Ascending aorta (tissue), 2 donors: ENCODE measurements around the gene CDK10. TPM values are rescaled to one million over a fixed set of nuclear protein-coding genes. Genes with fewer than 3 reads are reported as not detected.
A peak's percentile ranks its signal among the peaks of the same experiment; 100 is the strongest.
"Not testable (repeated sequence)": the region's sequence is repeated elsewhere in the genome, so short reads cannot be mapped to it uniquely, and the experiment has no call there.

ENCODE experiments used
- DNase-seq, 2 donors: peaks; one replicate each; pipeline ENCODE4 v3.0.0-alpha.2; 2019; ENCODE audit warnings: low spot score in 2 of 2
- H3K27ac ChIP-seq, 2 donors: fragments of 200-600 bp; sonication (generic); one replicate each; pipeline ENCODE4 v1.5.1; 2016 to 2017; ENCODE audit warnings: mild to moderate bottlenecking in 1 of 2
- H3K27me3 ChIP-seq: fragments of 200-600 bp; sonication (generic); one replicate; pipeline ENCODE4 v1.5.1; 2017
- H3K36me3 ChIP-seq, 2 donors: fragments of 200-600 bp; sonication (generic); one replicate each; pipeline ENCODE4 v1.5.1; 2016
- H3K4me1 ChIP-seq, 2 donors: fragments of 200-600 bp; sonication (generic); one replicate each; pipeline ENCODE4 v1.5.1; 2016 to 2017; ENCODE audit warnings: mild to moderate bottlenecking in 1 of 2
- H3K4me3 ChIP-seq, 2 donors: fragments of 200-600 bp; sonication (generic); one replicate each; pipeline ENCODE4 v1.5.1; 2016 to 2017; ENCODE audit warnings: mild to moderate bottlenecking in 1 of 2
- H3K9me3 ChIP-seq, 2 donors: fragments of 200-600 bp; sonication (generic); one replicate each; pipeline ENCODE4 v1.5.1; 2016
- intact Hi-C: fragments of 100-400 bp; cut with DNase I; formaldehyde crosslinking; loops from one replicate; pipeline ENCODE4 v1.15.1; 2023
- total RNA-seq: library from RNA; depleted of rRNA; stranded (reverse); fragments of >200 nt; gene quantifications from one replicate; pipeline ENCODE4 v1.1.0, GENCODE V29; 2016
- TF ChIP-seq, protein P1 (sequence below), 3 experiments: fragments of 200-600 bp in 2 of 3; fragments of 450-650 bp in 1 of 3; sonication (generic) in 2 of 3; IDR thresholded peaks; one replicate each; pipeline ENCODE4 v1.5.1; 2016 to 2019; ENCODE audit warnings: antibody characterized with exemption in 3 of 3, mild to moderate bottlenecking in 1 of 3, moderate library complexity in 1 of 3

Gene CDK10
- total RNA-seq, 1 donor from 2014 or later, result 141 TPM

DNA sequence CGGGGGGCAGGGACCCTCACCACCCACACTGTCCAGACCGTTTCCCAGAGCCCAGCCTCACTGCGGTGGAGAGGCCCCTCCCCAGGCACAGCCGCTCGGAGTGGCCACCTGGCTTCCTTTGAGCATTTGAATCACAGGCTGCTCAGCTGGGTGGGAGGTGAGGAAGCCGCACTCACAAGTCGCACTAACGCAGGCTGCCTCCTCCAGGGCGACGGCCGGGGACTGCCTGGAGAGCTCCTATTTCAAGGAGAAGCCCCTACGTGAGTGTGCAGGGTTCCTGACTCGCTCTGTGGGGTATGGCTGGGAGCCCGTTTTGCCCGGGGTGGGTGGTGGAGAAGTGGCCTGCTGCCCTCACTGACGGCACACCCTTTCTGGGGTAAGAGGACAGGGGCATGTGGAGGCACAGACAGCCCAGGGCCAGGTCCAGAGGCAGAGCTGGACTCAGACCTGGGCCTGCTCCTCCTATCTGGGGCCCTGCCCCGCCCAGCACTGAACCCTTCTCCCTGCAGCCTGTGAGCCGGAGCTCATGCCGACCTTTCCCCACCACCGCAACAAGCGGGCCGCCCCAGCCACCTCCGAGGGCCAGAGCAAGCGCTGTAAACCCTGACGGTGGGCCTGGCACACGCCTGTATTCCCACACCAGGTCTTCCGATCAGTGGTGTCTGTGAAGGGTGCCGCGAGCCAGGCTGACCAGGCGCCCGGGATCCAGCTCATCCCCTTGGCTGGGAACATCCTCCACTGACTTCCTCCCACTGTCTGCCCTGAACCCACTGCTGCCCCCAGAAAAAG, 8.8 kb downstream of the CDK10 start:
- DNase-seq, result no peak
- no peaks in the 10 kb centered on the region for H3K27me3 ChIP-seq
- peaks cover 28 to 41% of the 10 kb centered on the region in 2 donors for H3K36me3 ChIP-seq
- no peaks in the 10 kb centered on the region for H3K9me3 ChIP-seq
- H3K4me3 ChIP-seq, result no peak overlapping the region
- H3K27ac ChIP-seq, result no peak overlapping the region
- TF ChIP-seq, protein P1, sequence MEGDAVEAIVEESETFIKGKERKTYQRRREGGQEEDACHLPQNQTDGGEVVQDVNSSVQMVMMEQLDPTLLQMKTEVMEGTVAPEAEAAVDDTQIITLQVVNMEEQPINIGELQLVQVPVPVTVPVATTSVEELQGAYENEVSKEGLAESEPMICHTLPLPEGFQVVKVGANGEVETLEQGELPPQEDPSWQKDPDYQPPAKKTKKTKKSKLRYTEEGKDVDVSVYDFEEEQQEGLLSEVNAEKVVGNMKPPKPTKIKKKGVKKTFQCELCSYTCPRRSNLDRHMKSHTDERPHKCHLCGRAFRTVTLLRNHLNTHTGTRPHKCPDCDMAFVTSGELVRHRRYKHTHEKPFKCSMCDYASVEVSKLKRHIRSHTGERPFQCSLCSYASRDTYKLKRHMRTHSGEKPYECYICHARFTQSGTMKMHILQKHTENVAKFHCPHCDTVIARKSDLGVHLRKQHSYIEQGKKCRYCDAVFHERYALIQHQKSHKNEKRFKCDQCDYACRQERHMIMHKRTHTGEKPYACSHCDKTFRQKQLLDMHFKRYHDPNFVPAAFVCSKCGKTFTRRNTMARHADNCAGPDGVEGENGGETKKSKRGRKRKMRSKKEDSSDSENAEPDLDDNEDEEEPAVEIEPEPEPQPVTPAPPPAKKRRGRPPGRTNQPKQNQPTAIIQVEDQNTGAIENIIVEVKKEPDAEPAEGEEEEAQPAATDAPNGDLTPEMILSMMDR (IDR thresholded peaks at IDR 0.05), result no peak
- intact Hi-C loops, result no loop called here
- peaks cover 0 to 5% of the 10 kb centered on the region in 2 donors for H3K4me1 ChIP-seq

DNA sequence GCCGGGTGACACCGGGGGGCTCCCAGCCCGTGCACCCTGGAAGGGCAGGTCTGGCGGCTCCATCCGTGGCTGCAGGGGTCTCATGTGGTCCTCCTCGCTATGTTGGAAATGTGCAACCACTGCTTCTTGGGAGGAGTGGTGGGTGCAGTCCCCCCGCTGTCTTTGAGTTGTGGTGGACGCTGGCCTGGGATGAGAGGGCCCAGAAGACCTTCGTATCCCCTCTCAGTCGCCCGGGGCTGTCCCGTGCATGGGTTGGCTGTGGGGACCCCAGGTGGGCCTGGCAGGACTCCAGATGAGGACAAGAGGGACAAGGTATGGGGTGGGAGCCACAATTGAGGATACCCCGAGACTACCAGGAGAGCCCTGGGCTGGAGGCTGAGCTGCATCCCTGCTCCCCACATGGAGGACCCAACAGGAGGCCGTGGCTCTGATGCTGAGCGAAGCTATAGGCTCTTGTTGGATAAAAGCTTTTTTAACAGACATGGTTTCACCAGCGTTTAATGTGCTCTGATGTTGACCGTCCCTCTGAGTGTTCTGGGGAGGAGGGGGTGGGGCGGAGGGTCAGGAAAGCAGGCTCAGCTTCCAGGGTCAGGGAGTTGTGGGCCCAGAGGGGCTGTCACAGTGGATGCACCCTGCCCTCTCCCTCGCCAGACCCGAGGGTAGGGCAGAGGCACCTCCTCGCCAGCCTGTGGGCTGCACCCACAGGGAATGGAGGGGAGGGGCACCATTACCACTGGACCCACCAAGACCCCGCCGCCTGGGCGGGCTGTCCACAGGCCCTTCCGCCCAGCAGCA, 9.6 kb downstream of the CDK10 start:
- no peak for DNase-seq
- no peak overlapping the region for H3K27ac ChIP-seq
- H3K36me3 ChIP-seq, result peaks cover 24 to 37% of the 10 kb centered on the region in 2 donors
- H3K27me3 ChIP-seq, result no peaks in the 10 kb centered on the region
- TF ChIP-seq, protein P1 (IDR thresholded peaks at IDR 0.05), result no peak
- no peaks in the 10 kb centered on the region for H3K9me3 ChIP-seq
- H3K4me1 ChIP-seq, result peaks cover 6 to 13% of the 10 kb centered on the region in 2 donors
- no peak overlapping the region for H3K4me3 ChIP-seq
- intact Hi-C loops, result no loop called here

DNA sequence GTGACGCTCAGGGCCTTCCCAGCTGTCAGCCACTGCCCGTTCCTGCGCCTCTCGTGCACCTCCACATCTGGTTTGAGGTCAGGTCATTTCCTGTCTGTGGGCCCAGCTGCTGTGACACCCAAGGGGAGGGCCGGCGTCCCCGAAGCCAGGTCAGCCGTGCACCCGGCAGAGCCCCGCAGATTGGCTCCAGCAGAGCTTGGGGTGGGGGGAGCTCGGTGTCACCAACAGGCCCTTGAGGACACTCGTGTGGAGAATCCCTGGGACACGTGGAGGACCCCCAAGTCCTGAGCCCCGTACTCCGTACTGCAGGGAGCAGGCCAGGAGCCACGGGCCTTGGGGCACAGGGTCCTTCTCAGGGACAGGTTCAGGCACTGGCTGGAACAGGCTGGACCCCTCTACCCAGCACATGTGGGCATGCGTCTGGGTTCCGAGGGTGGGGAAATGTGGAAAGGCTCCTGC, 10.2 kb downstream of the CDK10 start:
- peaks cover 20 to 31% of the 10 kb centered on the region in 2 donors for H3K36me3 ChIP-seq
- H3K27me3 ChIP-seq, result no peaks in the 10 kb centered on the region
- TF ChIP-seq, protein P1 (IDR thresholded peaks at IDR 0.05), result no peak
- DNase-seq, result no peak
- no peaks in the 10 kb centered on the region for H3K9me3 ChIP-seq
- H3K4me1 ChIP-seq, result peaks cover 7 to 16% of the 10 kb centered on the region in 2 donors
- H3K4me3 ChIP-seq, result no peak overlapping the region
- intact Hi-C loops, result no loop called here
- no peak overlapping the region for H3K27ac ChIP-seq

DNA sequence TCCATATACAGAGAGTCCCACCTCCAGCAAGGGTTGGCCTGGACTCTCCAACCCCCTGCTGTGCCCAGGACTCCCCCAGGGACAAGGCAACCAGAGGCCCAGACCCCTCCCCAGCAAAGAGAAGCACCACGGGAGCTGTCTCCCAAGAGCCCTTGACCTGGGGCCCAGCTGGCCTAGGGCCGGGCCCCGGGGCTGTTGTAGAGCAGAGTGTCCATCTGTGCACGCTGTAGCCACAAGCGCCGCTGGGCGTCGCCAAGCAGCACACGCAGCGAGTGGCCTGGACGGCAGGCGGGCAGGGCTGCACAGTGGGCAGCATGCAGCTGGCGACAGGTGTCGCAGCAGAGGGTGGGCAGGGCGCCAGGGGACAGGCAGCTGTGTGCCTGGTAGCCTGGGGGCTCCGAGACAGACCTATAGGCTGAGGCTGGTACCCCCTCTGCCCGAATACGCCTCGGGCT, 10.7 kb downstream of the CDK10 start:
- Histone ChIP-seq H3K36me3 (peaks cover 15 to 26% of the 10 kb centered on the region in 2 donors), H3K4me3 (no peak overlapping the region), H3K27ac (no peak overlapping the region), H3K4me1 (peaks cover 7 to 20% of the 10 kb centered on the region in 2 donors), H3K27me3 (no peaks in the 10 kb centered on the region), H3K9me3 (no peaks in the 10 kb centered on the region)
- TF ChIP-seq, protein P1 (IDR thresholded peaks at IDR 0.05), result no peak
- DNase-seq, result no peak
- intact Hi-C loops, result no loop called here

DNA sequence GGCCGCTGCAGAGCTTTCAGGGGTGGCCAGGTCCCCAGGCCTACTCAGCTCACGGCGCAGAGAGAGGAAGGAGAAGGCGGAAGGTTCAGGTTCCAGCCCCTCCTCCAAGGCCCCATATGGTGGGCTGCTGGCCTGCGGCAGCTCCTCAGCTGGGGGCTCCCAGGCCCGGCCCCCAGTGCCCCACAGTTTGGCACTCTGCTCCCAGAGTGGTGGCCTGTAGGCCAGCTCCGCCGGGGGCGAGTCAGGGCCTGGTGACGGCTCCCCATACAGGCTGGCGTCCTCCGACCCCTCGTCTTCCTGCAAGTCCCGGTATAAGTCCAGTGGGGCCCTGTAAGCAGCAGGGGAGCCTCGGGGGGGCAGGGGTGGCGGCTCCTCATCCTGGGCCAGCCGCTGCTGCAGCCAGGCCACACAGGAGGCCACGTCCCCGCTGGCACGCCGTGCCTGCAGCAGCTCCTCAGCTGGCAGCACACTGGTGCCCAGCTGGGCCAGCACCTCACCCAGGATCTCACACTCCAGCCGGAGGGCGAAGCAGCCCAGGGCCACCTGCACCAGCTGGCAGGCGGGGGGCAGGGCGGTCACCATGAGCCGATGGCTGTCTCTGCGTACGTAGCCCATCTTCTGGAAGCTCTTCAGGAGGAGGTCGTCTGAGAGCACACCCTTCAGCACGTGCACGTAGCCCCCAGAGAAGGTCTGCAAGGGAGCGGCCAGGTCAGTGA, 11.3 kb downstream of the CDK10 start:
- no peaks in the 10 kb centered on the region for H3K27me3 ChIP-seq
- no peak for DNase-seq
- no peaks in the 10 kb centered on the region for H3K9me3 ChIP-seq
- peaks cover 11 to 21% of the 10 kb centered on the region in 2 donors for H3K36me3 ChIP-seq
- H3K4me3 ChIP-seq, result no peak overlapping the region
- TF ChIP-seq, protein P1 (IDR thresholded peaks at IDR 0.05), result no peak
- no peak overlapping the region for H3K27ac ChIP-seq
- intact Hi-C loops, result no loop called here
- H3K4me1 ChIP-seq, result peaks cover 7 to 20% of the 10 kb centered on the region in 2 donors

DNA sequence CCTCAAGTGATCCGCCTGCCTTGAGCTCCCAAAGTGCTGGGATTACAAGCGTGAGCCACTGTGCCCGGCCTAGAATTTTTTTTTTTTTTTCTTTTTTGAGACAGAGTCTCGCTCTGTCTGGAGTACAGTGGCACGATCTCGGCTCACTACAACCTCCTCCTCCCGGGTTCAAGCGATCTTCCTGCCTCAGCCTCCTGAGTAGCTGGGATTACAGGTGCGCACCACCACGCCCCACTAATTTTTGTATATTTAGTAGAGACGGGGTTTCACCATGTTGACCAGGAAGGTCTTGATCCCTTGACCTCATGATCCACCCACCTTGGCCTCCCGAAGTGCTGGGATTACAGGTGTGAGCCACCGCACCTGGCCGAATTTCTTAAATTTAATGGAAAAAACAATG, 12.2 kb downstream of the CDK10 start:
- intact Hi-C loops, H3K27ac ChIP-seq, H3K9me3 ChIP-seq, H3K27me3 ChIP-seq, H3K4me3 ChIP-seq, DNase-seq: not testable (repeated sequence)
- Histone ChIP-seq H3K36me3 (peaks cover 10 to 13% of the 10 kb centered on the region in 2 donors), H3K4me1 (peaks cover 7 to 20% of the 10 kb centered on the region in 2 donors)

DNA sequence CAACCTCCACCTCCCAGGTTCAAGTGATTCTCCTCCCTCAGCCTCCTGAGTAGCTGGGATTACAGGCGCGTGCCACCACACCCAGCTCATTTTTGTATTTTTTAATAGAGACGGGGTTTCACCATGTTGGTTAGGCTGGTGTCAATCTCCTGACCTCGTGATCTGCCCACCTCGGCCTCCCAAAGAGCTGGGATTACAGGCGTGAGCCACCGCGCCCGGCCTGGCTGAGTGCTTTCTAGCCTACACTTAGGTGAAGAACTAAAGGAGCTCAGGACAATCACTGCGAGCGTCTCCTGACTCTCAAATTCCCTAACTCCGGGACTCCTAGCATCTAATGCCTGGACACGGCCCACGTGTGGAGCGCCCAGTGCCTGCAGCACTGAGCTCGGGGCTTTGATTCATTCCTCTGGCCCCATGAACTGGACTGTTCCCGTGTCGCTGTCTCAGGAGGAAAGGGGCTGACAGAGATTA, 13.2 kb downstream of the CDK10 start:
- H3K27me3 ChIP-seq, H3K9me3 ChIP-seq, H3K36me3 ChIP-seq, DNase-seq: not testable (repeated sequence)
- intact Hi-C loops, result loop anchor here (1.0 to 2.0 kb wide), 5 partner anchors 13 to 1037 kb away; partner anchors contain the start of genes CDK10, CHMP1A, MVD and SPATA33
- Histone ChIP-seq H3K27ac (peak overlapping the region; percentile 88 to 93), H3K4me1 (peaks cover 7 to 20% of the 10 kb centered on the region in 2 donors), H3K4me3 (peak overlapping the region; percentile 76 to 77)
